ENCODE data around the gene NDE1. TPM values are rescaled to one million over a fixed set of nuclear protein-coding genes. Genes with fewer than 3 reads are reported as not detected.
"Not testable (repeated sequence)": the region's sequence is repeated elsewhere in the genome, so short reads cannot be mapped to it uniquely, and the experiment has no call there.

The NDE1 gene
- total and polyA plus RNA-seq, 8 donors: 3.3 to 13.2 (median 5.9) TPM

DNA sequence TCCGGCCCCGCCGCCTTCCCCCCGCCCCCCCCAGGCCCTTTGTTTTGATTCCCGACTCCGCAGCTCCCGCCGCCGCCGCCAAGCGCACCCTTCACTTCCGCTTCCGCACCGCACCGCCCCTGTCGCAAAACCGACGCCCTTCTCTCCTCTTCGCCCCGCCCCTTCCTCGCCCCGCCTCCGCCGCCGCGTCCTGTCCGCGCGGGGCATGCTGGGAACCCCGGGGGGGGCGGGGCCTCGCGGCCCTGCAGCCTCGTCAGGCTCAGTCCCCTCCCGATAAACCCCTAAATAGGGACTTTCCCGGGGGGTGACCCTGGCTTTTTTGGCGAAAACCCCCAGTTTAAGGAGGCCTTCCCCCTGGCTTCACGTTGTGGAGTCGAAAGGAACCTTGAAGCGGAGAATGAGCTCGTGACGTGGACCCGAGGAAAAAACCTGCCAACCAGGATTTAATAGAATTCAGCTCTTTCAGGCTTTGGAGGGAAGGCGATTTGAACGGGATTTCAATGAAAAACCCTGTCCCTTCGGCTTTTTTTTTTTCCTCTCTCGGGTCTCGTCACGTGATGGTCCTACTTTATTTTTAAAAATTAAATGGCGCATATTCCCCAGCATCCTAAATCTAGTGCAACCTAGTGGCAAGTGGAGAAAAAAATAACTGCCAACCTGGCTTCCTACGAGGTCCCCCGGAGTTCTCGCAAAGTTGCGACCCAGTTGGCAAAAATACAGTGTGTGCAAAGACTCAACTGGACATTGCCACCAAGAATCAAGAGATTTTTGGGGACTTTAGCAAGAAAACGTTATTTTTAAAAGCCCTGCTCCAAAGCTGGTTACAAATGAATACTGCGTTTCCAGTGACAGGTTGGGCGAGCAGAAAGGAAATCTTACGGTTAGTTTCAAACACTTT lies 6.7 kb upstream of the NDE1 start, which contains the start of gene MARF1:
MARF1 (minus strand) TSS at position 107 of the 898 bp plus-strand sequence. CDS start 3,921 bp downstream, outside the sequence.
- peak within 1 kb of the TSS; percentile 77 to 92 (median 88) for H3K4me3 ChIP-seq
- FAIRE-seq (no peak), DNase-seq (peak; percentile 99 to 100 (median 99)), ATAC-seq (peak; percentile 94 to 98 (median 96))
- no peaks in the 10 kb centered on the region for H3K9me3 ChIP-seq
- 1% methylated on average over 52 to 58 of the region's 58 CpGs for WGBS, 2 donors
- H3K27ac ChIP-seq: peak within 1 kb of the TSS; percentile 93 to 99 (median 97)
- TF ChIP-seq CTCF (IDR thresholded peaks at IDR 0.05): peak in 3 of 4 donors; percentile 8 to 25 (median 21)
- H3K36me3 ChIP-seq: peaks cover 0 to 7% (median 2%) of the 10 kb centered on the region in 3 donors
- intact Hi-C loops (cut with DNase I): no loop called here
- H3K4me1 ChIP-seq: peaks cover 16 to 23% (median 19%) of the 10 kb centered on the region in 3 donors
- H3K27me3 ChIP-seq: no peaks in the 10 kb centered on the region

DNA sequence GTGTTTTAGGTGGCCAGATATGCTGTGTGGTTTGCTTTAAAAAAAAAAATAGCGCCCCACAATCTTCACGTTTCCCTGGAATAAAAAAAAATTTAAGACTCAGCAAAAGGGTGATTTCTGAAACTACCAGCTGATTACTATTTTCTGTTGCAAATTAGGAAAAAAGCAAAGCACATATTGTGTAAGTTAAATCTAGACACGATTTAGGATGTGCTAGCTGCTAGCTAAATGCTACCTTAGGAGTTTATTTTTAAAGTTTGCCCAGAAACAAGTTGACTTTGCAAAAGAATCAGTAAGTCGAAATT lies 6.1 kb upstream of the NDE1 start:
- Histone ChIP-seq H3K9me3 (no peaks in the 10 kb centered on the region), H3K27ac (peak overlapping the region; percentile 93 to 99 (median 97)), H3K4me3 (peak overlapping the region; percentile 77 to 92 (median 88)), H3K4me1 (peaks cover 16 to 23% (median 19%) of the 10 kb centered on the region in 3 donors), H3K27me3 (no peaks in the 10 kb centered on the region), H3K36me3 (peaks cover 0 to 1% (median 0%) of the 10 kb centered on the region in 3 donors)
- ATAC-seq (no peak), FAIRE-seq (no peak), DNase-seq (no peak)
- 13 to 16% methylated on average over 4 of the region's 4 CpGs for WGBS, 2 donors
- no peak for TF ChIP-seq CTCF (IDR thresholded peaks at IDR 0.05)
- intact Hi-C loops (cut with DNase I): no loop called here

DNA sequence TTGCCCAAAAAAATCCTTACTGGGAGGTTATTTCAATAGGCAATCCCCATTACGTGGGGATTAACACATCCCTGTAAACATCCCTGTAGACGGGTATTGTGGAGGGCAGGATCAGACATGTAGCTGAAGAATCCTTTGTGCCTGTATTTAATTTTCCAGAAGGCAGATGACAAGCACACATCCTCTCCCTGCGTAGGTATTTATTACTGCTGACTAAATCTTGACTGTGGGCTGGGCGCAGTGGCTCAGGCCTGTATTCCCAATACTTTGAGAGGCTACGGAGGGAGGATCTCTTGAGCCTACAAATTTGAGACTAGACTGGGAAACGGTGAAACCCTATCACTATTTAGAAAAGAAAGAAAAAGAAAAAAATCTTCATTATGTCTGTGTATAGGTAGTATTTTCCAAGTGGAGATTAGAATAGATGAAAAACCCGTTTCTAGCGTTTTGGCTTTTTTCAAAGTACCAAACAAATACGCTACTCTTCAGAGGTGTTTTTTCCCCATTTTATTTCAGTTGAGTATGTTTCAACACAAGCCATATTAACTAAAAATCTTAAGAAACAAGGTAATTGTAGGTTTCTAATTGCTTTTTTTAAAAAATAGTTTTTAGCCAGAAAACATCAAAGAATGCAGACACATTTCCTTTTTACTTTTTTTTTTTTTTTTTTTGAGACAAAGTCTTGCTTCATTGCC lies 5.6 kb upstream of the NDE1 start:
- Histone ChIP-seq H3K36me3 (no peaks in the 10 kb centered on the region), H3K4me3 (peak overlapping the region in 1 of 4 donors; percentile 85), H3K27me3 (no peaks in the 10 kb centered on the region), H3K9me3 (no peaks in the 10 kb centered on the region), H3K4me1 (peaks cover 16 to 25% (median 19%) of the 10 kb centered on the region in 3 donors), H3K27ac (peak overlapping the region in 3 of 4 donors; percentile 93 to 99 (median 97))
- WGBS, 2 donors: 70 to 77% methylated on average over 9 of the region's 9 CpGs
- intact Hi-C loops (cut with DNase I): no loop called here
- FAIRE-seq (no peak), DNase-seq (no peak), ATAC-seq (no peak)
- no peak for TF ChIP-seq CTCF (IDR thresholded peaks at IDR 0.05)

- intact Hi-C loops (cut with DNase I); H3K36me3 ChIP-seq; ATAC-seq; H3K9me3 ChIP-seq; H3K27me3 ChIP-seq; FAIRE-seq; H3K4me3 ChIP-seq; H3K27ac ChIP-seq: not testable (repeated sequence)
- H3K4me1 ChIP-seq: peaks cover 16 to 27% (median 16%) of the 10 kb centered on the region in 3 donors
- DNase-seq: peak in 2 of 6 donors; percentile 14 to 46
- 80 to 85% methylated on average over 10 of the region's 10 CpGs for WGBS, 2 donors
Measured at GRCh38 chr16:15644962-15645465, 5.0 kb upstream of the NDE1 start.

GRCh38 chr16:15646557-15647293 lies 3.3 kb upstream of the NDE1 start:
- DNase-seq; intact Hi-C loops (cut with DNase I); H3K9me3 ChIP-seq; H3K36me3 ChIP-seq; ATAC-seq; H3K4me3 ChIP-seq; H3K27me3 ChIP-seq; FAIRE-seq; H3K27ac ChIP-seq: not testable (repeated sequence)
- WGBS, 2 donors: 65 to 79% methylated on average over 13 of the region's 13 CpGs
- peaks cover 6 to 19% (median 6%) of the 10 kb centered on the region in 3 donors for H3K4me1 ChIP-seq
